ENCODE data around the gene STAMBPL1. TPM values are rescaled to one million over a fixed set of nuclear protein-coding genes. Genes with fewer than 3 reads are reported as not detected.

The STAMBPL1 gene
- total and polyA plus RNA-seq, 5 donors from 2014 or later = 12.2 to 40.5 (median 14.7) TPM

- Mint-ChIP-seq H3K27me3 (peaks cover 5% of the 10 kb centered on the region), H3K9me3 (no peaks in the 10 kb centered on the region), H3K27ac (no peak overlapping the region), H3K36me3 (peaks cover 8% of the 10 kb centered on the region), H3K4me1 (peaks cover 14 to 24% (median 17%) of the 10 kb centered on the region in 4 donors), H3K4me3 (no peak overlapping the region)
- H3K27me3 ChIP-seq (ENCODE audit: control insufficient read depth, insufficient read depth, low read length) = no peaks in the 10 kb centered on the region
- peaks cover 21% of the 10 kb centered on the region for H3K4me1 ChIP-seq (ENCODE audit: control insufficient read depth, insufficient read depth, low read length, poor library complexity, severe bottlenecking)
- DNase-seq (no peak), ATAC-seq (ENCODE audit: low read depth in 2 of 2) (no peak)
- H3K36me3 ChIP-seq (ENCODE audit: control insufficient read depth, insufficient read depth, low read length) = no peaks in the 10 kb centered on the region
- H3K9me3 ChIP-seq (ENCODE audit: control insufficient read depth in 2 of 2, low read length in 2 of 2) = no peaks in the 10 kb centered on the region
- H3K4me3 ChIP-seq (ENCODE audit: low read depth, low read length) = no peak overlapping the region
- H3K27ac ChIP-seq (ENCODE audit: insufficient read depth, low read length, poor library complexity, severe bottlenecking) = no peak overlapping the region
Observed at GRCh38 chr10:88971221-88972061, 91.4 kb downstream of the STAMBPL1 start.

Other genes with a start within 250 kb of the STAMBPL1 start
- gene LIPF, start 215.8 kb upstream of the STAMBPL1 start, total RNA-seq = not detected
- not detected for gene LIPF, start 215.8 kb upstream of the STAMBPL1 start, polyA plus RNA-seq
- not detected for gene LIPK, start 174.0 kb upstream of the STAMBPL1 start, total RNA-seq
- gene LIPK, start 174.0 kb upstream of the STAMBPL1 start, polyA plus RNA-seq = not detected
- gene LIPN, start 120.2 kb upstream of the STAMBPL1 start, total RNA-seq = 0.44 TPM
- under 1 TPM; 0.39 to 0.67 (median 0.50) TPM for gene LIPN, start 120.2 kb upstream of the STAMBPL1 start, polyA plus RNA-seq
- not detected for gene LIPM, start 77.5 kb upstream of the STAMBPL1 start, total RNA-seq
- gene LIPM, start 77.5 kb upstream of the STAMBPL1 start, polyA plus RNA-seq = not detected
- not detected for gene ANKRD22, start 28.4 kb upstream of the STAMBPL1 start, total RNA-seq
- gene ANKRD22, start 28.4 kb upstream of the STAMBPL1 start, polyA plus RNA-seq = under 1 TPM; 0.10 to 0.20 (median 0.18) TPM
- gene ACTA2, start 72.5 kb downstream of the STAMBPL1 start, total RNA-seq = 26.2 TPM
- 10 to 100 TPM; 37.0 to 65.9 (median 55.9) TPM for gene ACTA2, start 72.5 kb downstream of the STAMBPL1 start, polyA plus RNA-seq
- gene FAS, start 110.6 kb downstream of the STAMBPL1 start, total RNA-seq = 169 TPM
- gene FAS, start 110.6 kb downstream of the STAMBPL1 start, polyA plus RNA-seq = 100 to 1,000 TPM in 3 of 4 donors, 10 to 100 TPM in 1; 84.3 to 141 (median 113) TPM